Measurements from ENCODE around the gene TIPARP.
A peak's percentile ranks its signal among the peaks of the same experiment; 100 is the strongest.

Gene TIPARP, protein sequence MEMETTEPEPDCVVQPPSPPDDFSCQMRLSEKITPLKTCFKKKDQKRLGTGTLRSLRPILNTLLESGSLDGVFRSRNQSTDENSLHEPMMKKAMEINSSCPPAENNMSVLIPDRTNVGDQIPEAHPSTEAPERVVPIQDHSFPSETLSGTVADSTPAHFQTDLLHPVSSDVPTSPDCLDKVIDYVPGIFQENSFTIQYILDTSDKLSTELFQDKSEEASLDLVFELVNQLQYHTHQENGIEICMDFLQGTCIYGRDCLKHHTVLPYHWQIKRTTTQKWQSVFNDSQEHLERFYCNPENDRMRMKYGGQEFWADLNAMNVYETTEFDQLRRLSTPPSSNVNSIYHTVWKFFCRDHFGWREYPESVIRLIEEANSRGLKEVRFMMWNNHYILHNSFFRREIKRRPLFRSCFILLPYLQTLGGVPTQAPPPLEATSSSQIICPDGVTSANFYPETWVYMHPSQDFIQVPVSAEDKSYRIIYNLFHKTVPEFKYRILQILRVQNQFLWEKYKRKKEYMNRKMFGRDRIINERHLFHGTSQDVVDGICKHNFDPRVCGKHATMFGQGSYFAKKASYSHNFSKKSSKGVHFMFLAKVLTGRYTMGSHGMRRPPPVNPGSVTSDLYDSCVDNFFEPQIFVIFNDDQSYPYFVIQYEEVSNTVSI

DNA sequence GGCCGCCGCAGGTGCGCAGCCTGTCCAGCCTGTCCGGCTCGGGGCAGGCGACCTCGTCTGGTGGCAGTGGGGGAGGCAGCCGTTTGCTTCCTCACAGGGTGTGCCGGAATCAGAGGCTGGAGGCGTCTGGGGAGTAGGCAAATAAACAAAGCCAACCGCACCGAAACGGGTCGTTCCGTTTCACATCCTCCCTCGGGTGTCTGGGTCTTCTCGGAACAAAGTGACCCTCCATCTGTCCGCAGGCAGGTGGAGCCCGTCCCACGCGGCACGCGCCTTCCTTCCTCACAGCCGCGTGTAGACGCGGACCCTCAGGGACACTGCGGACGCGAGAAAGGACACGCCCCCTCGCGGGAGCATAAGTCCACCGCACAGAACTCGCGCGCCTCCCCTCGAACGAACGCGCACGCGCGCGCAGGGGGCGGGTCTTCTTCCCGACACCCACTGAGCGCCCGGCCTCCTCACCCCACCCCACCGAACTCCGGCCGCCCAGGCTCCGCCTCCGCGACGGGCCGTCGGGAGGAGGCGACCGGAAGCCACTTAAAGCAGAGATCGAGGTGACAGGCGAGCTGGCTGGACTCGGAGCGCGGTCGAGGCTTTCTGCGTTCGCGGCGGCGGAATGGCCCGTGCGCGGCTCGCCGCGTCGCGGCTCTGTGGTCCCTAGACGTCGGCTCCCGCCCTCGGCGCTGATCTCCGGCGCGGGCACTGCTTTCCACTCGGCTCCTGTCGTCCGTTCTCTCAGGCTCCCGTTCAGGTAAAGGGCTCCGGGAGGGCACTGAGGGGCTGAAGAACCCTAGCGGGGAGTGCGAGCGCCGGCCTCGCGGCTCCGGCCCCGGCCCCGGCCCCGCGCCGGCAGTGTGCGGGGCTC, at the start of gene TIPARP:
Gene TIPARP, plus strand, starts transcription at position 545 of the 865 bp plus-strand sequence. CDS start 3,108 bp downstream, outside the sequence.
- peak; percentile 97 for DNase-seq

DNA sequence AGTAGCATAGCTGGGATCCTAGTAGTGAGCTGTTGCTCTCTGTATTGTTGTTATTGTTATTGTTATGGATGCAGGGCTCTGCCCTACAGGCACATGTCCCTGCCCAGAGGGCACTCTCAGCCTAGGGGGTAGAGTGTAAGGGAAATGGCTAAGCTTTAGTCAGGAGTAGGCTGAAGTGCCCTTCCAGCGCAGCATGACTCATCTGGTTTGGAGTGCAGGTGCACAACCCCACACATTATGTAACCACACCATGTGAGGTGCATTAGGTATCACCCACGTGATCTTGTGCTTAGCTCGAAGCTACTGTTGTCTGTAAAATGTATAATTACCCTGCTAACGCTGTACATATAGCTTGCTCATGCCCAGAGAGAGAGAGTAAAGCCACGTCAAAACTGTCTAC, 48.3 kb upstream of the TIPARP start:
- no peak for DNase-seq

DNA sequence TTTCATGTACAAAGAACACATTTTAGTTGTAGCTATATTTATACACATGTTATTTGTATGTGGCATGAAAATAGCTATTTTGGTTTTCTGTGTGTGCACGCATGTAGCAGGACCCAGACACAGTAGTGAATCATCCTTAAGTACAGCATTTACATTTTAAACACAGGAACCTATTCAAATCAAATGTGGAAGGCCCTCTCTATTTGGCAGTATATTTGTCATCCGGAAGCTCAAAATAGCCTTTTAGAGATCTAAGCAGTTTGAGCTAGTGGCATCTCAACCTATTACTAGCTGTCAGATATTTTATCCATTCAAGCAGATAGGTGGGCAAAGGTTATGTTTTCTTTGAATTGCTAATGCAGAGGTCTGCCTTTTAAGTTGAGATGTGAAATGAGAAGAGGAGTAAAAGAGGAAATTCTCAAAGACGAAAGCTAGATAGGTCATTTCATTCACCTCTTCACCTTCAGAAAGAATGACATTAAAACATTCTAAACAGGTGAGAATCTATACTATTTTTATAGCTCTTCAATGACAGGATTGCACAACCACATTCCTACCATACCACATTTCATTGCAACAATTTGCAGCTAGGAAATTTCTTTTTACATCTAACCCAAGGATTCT, 46.3 kb upstream of the TIPARP start:
- DNase-seq, result no peak

DNA sequence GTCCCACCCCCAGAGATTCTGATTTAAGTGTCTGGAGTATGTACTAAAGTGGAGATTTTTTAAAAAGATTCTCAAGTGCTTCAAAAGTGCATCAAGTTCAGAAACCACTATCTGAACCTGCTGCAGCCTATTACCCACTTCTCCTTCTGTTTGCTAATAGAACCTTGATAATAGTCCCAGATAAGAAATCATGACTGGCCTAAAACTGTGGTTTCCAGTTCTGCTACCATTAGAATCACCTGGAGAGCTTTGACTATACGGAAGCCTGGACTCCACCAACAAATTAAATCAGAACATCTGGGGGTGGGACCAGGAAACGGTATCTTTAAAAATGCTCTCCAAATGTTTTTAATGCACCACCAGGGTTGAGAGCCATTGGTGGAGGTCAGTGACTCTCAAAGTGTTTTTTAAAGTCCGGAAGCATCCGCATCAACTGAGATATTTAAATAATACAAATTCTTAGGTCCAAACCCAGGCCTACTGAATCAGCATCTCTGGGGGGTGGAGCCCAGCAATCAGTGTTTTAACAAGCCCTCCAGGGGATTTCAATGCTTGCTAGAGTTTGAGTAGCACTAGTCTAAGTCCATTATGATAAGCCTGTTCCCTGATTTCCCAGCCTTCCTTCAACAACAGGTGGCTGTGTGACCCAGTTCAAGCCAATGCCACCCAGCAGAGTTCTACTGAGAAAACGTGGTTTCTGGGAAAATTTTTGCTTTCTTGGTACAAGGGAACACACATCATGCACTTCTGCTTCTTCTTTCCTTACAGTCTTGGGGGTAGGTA, 45.4 kb upstream of the TIPARP start:
- DNase-seq, result no peak

DNA sequence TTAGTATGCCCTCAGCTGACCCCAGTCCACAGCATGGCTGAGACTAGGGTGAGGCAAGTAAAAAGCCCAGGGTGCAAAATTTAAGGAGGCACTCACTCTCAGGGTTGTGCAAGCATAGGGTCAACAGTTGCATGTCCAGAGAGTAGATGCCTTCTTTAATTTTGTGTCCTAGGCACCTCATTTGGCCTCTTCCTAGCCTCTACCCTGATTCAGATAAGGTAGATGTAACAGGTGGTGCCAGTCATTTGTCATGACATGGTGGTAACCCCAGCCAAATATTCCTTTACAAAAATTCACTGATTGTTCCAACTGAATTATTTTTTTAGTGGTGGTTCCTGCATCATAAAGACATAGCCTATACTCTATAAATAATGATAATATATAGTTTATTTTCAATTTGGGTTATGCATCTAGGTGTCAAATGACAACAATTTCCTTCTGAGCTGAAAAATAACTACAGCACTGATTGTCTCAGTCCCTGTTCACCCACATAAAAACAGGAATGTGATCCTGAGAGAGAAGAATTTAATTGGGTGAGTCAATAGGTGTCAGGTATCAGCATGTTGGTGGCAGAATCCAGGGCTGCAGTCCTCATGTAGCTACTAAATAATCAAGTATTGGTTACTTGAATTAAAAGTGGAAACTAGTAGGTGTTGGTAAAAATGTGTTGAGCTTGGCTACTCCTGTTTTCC, 44.2 kb upstream of the TIPARP start:
- no peak for DNase-seq

DNA sequence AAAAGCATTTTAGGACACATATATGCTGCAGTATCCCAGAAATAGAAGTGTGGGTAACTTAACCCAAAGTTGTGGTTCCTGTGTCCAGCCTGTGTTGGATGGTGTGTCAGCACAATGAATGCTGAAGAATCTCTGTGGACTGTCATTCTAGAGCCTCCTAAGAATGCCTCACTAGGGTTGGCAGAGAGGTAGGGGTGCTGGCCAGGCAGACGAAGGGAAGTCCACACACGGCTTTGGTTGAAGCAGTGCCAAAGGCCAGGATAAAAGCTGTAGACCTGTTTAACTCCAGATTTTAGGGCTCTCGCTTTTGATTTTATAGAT, 43.7 kb upstream of the TIPARP start:
- DNase-seq, result no peak

DNA sequence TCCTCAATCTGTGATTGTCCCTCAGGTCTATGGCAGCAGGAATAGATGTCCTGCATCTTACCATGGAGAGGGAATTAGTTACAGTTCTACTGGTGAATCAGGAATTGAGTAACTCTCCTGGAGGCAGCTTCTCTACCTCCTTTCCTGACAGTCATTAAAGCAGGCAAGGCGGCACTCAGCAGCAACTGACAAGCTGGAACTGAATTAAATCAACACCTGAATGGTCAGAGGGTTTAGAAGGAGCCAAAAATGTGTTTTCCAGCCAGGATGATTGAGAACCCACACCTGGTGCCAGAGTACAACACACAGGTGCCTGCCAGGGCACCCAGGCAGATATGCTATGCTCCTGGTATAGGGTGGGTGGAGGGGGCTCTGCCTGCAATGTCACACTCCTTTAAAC, 43.1 kb upstream of the TIPARP start:
- DNase-seq, result no peak

DNA sequence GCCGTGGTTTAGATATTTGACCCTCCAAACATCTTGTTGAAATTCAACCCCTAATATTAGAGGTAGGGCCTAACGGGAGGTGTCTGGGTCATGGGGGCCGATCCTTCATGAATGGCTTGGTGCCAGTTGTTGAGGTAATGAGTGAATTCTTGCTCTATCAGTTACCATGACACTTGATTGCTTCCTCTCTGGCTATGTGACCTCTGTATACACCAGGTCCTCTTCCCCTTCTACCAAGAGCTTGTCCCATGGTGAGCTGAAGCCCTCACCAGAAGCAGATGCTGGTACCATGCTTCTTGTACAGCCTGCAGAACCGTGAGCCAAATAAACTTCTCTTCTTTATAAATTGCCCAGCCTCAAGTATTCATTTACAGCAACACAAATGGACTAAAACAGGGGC, 41.8 kb upstream of the TIPARP start:
- no peak for DNase-seq

DNA sequence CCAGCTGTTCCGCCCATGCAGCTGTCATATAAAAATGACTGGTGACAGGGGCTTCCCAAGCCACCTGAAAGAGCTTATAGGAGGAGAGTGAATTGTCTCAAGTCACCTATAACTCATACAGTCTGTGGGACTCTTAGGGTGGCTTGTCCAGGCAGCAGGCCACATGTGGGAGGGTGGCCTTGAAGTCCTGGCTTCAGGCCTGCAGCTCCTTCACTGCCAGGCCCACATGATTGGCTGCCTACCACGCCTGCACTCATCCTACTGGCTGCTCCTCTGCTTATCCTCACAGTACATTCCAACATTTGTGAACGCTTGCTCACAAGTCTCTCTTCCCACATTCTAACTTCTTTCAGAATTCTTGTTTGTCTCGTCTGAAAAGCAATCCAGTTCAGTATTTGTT, 41.1 kb upstream of the TIPARP start:
- no peak for DNase-seq

DNA sequence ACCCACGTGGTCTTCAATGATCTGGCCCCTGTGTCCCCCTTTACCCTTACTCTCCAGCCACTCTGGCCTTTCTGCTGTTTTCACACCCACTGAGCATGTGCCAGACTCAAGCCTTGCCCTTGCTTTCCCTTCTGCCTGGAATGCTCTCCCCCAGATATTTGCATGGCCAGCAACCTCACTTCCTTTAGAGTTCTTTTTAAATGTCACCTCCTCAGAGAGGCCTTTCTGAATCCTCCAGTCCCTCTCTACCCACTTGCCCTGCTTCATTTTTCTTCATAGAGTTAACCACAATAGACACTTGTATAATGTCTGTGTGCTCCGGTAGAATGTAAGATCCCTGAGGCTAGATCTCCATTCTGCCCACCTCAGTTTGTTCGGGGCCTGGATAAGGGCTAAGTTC, 39.4 kb upstream of the TIPARP start:
- no peak for DNase-seq

DNA sequence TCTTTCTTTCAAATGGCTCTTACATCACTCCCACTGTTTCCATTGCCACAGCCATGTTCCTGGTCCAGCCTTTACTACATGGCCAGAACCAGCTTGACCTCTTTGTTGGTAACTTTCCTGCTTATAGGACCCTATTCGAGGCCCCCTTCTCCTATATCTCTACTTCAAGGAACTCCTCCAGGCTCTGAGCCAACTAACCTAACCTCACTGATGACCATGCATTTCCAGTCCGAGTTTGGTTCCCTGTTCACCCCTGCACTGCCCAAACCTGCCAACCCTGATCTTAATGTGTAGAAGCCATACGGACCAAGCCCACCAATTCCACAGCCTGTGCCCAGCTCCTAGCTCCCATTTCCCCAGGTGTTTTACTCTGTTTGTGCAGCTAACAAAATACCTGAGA, 38.4 kb upstream of the TIPARP start:
- no peak for DNase-seq

DNA sequence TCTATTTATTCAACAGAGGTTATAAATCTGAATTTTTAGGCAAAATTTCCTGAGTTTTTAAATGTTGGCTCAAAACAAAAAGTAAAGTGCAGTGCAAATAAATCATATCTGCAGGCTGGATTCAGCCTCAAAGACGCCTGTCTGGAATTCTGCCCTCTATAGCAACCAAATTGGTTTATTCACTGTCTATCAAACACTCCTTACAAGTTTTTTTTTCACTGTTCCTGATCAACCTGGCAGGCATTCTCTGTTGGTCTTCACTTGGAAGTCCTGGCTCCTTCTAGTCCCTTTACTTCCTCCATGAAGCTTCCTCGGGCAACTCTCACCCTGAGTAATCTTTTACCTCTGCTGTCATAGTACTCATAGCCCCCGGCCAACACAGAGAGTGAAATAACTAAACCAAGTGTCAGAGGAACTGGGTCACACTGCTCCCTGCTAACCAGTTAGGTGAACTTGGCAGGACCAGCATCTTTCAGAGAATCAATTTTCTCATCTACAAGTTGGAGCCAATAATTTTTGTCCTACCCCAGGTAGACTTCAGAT, 36.8 kb upstream of the TIPARP start:
- DNase-seq, result no peak

DNA sequence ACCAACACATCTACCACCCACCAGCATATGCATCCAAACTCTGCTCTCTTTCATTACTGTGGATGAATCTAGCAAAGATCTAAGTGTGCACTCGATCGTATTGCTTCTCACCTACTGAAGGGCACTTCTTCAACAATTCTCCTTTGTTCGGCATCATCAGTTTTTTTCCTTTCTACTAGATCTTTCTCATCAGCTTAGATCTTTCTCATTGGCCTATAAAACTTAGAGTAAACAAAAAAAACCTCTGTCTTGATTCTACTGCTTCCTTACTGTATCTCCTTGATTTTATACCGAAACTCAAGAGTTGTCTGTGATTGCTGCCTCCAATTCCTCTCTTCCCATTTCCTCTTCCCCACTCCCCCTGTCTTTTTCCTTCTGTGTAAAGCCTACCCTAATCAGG, 36.1 kb upstream of the TIPARP start:
- no peak for DNase-seq

DNA sequence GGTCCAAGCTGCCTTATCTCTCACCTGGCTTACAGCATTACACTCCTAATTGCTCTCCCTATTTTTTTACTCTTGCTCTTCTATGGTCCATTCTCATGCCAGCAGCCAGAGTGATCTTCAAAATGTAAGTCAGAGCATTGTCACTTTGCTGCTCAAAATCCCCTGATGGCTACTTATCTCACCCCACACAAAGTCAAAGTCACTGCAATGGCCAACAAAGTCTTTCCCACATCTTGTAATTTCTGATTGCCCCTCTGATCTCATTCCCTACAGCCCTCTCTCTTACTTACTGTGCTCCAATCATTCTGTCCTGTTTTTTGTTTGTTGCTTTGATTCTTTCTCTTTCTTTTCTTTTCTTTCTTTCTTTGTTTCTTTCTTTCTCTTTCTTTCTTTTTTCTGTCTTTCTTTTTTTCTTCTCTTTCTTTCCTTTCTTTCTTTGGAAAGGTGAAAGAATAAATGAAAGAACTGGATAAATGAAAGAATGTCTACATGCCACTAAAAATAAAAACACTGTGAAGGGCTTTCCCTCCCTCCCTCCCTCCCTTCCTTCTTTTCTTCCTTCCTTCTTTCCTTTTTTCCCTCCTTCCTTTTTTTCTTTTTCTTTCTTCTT, 34.9 kb upstream of the TIPARP start:
- no peak for DNase-seq

DNA sequence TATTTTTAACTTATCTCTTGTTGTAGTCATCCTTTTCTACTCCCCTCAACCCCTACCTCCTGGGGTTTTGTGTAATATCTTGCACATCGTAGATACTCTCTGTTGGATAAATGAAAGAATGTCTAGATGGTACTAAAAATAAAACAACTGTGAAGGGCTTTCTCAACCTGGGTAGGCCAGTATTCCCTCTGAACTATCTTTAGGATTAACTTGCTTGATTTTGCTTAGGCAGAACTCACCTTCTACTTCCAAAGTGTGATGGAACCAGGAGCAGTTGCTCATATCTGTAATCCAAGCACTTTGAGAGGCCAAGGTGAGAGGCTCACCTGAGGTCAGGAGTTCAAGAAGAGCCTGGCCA, 32.8 kb upstream of the TIPARP start:
- no peak for DNase-seq

DNA sequence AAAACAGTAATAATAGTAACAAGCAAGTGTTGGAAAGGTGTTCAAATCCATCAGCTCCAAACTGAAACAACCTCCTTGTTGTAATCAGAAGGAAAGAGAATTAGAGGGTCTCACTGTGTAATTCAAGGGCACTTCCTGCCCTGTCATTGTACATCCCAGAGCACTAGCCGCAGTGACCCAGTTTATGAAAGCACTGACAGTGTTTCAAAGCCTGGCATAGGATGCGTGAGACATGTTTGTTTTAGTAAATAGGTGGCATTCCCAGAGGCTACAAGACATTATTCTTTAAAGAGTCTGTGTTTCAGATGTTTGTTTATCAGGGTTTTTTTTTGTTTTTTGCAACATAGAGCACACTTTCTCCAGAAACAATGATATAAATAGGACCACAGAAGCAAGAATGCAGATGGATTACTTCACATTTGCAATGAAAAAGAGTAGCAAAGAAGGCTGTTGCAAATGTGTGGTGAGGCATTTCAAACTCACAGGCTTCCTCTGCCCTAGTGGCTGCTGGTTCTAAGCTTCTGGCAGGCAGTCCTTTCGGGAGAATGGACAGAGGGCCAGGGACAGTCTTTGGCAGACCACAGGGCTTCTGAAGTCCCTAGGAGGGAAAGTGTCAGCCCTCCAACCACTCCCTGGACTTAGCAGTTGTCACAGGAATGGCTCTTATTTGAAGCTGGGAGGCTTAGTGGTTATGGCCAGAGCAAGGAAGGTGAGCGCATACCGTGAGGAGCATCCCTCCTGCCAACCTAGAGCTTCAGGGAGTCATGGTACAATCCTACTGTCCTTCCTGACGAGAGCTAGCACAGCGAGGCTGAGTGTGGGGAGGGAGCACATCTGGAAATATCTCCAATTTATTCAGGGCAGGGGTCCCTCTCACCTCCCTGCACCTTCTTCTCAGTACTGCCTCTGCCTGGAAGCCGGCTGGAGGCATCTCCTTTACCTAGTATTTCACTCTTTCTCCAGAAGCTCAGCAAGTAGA, 31.4 kb upstream of the TIPARP start:
- no peak for DNase-seq

DNA sequence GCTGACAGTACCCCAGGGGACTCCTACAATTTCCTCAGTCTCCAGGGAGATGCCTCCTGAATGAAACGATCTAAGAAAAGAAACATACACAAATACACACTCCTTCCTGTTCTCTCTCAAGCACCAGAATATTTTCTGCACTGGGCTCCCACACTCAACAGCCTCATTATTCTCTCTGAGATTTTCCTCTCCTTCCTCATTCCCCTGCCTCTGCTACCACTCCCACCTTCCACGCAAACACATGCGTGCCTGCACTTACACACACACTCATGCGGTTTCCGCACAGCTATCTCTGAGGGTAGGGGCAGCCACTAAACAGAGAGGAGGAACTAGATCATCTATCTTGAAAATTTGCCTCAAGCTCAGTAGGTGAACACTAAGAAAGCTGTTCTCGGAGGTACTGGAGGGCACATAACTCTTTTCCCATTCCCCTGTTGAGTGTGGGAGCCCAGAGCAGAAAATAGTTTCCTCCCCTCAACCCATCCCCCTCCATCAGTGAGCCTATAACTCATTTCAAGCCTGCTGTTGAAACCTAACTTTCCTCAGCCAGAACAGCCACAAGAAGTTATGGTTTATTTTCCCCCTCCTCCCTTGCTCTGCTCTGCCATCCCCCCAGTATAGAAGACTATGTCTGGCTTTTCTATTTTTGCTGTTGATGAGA, 30.5 kb upstream of the TIPARP start:
- no peak for DNase-seq

DNA sequence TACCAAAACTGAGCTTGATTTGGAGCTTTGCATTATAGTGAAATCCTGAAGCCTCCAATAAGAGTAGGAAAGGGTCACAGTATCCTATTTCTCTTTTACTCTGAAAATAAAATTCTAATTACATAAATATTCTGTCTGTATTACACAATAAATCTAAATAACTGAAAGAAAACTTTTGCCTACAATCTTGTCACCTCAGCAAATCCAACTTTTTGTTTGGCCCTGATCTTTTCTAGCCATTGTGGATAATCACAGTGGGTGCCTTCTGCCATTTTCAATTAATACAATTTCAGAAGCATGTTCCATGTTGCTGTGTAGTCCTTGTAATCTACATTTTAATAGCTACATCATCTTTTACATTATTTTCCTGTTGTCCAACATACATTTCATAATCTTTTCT, 29.4 kb upstream of the TIPARP start:
- DNase-seq, result no peak

DNA sequence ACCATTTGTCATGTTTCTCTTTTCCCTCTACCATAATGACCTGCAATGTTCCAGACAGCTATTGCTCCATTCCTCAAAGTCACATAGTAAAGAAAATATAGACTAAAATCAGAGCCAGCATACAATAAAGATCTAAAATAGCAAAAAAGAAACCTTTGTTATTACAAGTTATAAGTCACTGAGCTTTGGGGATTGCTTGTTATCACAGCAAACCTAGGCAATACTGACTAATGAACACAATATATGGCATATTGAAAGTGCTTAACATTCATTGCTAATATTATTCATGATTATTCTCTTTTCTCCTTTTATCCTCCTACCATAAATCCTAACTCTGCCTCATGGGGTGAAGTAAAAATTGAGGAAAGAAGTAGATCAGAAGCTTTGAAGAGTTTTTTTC, 27.4 kb upstream of the TIPARP start:
- DNase-seq, result no peak
